ENCODE results near the gene PRDM9.
"Not testable (repeated sequence)": the region's sequence is repeated elsewhere in the genome, so short reads cannot be mapped to it uniquely, and the experiment has no call there.

Gene PRDM9

GRCh38 chr5:23482642-23483041 is 24.8 kb upstream of the PRDM9 start:
- Histone ChIP-seq H3K4me3 (ENCODE audit: severe bottlenecking) (no peak overlapping the region), H3K9me3 (ENCODE audit: severe bottlenecking) (peaks cover 5% of the 10 kb centered on the region), H3K27ac (ENCODE audit: poor library complexity, severe bottlenecking) (peak overlapping the region; percentile 8), H3K4me1 (ENCODE audit: insufficient read depth, poor library complexity, severe bottlenecking) (peaks cover 10% of the 10 kb centered on the region), H3K36me3 (ENCODE audit: low read depth) (no peaks in the 10 kb centered on the region), H3K27me3 (ENCODE audit: insufficient read depth, poor library complexity, severe bottlenecking) (no peaks in the 10 kb centered on the region)
- DNase-seq (ENCODE audit: low spot score) (no peak), ATAC-seq (ENCODE audit: low read depth) (peak; percentile 48; the same call in 2 of the 3 replicates)
- no peak for TF ChIP-seq CTCF (IDR thresholded peaks at IDR 0.05; ENCODE audit: poor library complexity, severe bottlenecking)

DNA sequence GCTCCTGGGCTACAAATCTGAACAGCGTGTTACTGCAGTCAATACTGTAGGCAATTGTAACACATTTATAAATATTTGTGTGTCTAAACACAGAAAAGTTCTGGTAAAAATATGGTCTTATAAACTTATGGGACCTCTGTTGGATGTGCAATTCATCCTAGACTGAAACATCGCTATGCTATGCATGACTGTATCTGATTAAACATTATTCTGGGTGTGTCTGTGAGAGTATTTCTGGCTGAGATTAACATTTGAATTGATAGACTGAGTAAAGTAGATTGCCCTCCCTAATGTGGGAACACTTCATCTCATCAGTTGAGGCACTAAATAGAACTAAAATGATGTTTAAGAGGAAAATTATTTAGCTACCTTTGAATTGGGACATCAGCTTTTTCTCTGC is 24.3 kb upstream of the PRDM9 start:
- Histone ChIP-seq H3K27me3 (ENCODE audit: insufficient read depth, poor library complexity, severe bottlenecking) (no peaks in the 10 kb centered on the region), H3K4me3 (ENCODE audit: severe bottlenecking) (no peak overlapping the region), H3K4me1 (ENCODE audit: insufficient read depth, poor library complexity, severe bottlenecking) (peaks cover 10% of the 10 kb centered on the region), H3K9me3 (ENCODE audit: severe bottlenecking) (peaks cover 3% of the 10 kb centered on the region), H3K27ac (ENCODE audit: poor library complexity, severe bottlenecking) (peak overlapping the region; percentile 8), H3K36me3 (ENCODE audit: low read depth) (no peaks in the 10 kb centered on the region)
- no peak for TF ChIP-seq CTCF (IDR thresholded peaks at IDR 0.05; ENCODE audit: poor library complexity, severe bottlenecking)
- DNase-seq (ENCODE audit: low spot score): no peak
- peak; percentile 89 for ATAC-seq (ENCODE audit: low read depth)

GRCh38 chr5:23484096-23484495 is 23.3 kb upstream of the PRDM9 start:
- Histone ChIP-seq H3K4me1 (ENCODE audit: insufficient read depth, poor library complexity, severe bottlenecking) (peaks cover 10% of the 10 kb centered on the region), H3K36me3 (ENCODE audit: low read depth) (no peaks in the 10 kb centered on the region), H3K27me3 (ENCODE audit: insufficient read depth, poor library complexity, severe bottlenecking) (no peaks in the 10 kb centered on the region), H3K9me3 (ENCODE audit: severe bottlenecking) (peaks cover 3% of the 10 kb centered on the region), H3K27ac (ENCODE audit: poor library complexity, severe bottlenecking) (no peak overlapping the region), H3K4me3 (ENCODE audit: severe bottlenecking) (no peak overlapping the region)
- TF ChIP-seq CTCF (IDR thresholded peaks at IDR 0.05; ENCODE audit: poor library complexity, severe bottlenecking): no peak
- no peak for DNase-seq (ENCODE audit: low spot score)
- ATAC-seq (ENCODE audit: low read depth): no peak; the same call in 2 of the 3 replicates

DNA sequence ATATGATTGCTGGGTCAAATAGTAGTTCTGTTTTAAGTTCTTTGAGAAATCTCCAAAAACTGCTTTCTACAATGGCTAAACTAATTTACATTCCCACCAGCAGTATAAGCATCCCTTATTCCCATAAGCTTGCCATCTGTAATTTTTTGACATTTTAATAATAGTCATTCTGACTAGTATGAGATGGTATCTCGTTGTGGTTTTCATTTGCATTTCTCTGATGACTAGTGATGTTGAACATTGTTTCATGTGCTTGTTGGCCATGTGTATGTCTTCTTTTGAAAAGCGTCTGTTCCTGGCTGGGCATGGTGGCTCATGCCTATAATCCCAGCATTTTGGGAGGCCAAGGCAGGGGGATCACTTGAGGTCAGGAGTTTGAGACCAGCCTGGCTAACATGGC is 21.2 kb upstream of the PRDM9 start:
- H3K36me3 ChIP-seq (ENCODE audit: low read depth); H3K27me3 ChIP-seq (ENCODE audit: insufficient read depth, poor library complexity, severe bottlenecking); H3K9me3 ChIP-seq (ENCODE audit: severe bottlenecking); H3K4me3 ChIP-seq (ENCODE audit: severe bottlenecking); H3K4me1 ChIP-seq (ENCODE audit: insufficient read depth, poor library complexity, severe bottlenecking); ATAC-seq (ENCODE audit: low read depth); H3K27ac ChIP-seq (ENCODE audit: poor library complexity, severe bottlenecking); DNase-seq (ENCODE audit: low spot score): not testable (repeated sequence)

- no peak for TF ChIP-seq CTCF (IDR thresholded peaks at IDR 0.05; ENCODE audit: poor library complexity, severe bottlenecking)
- Histone ChIP-seq H3K4me1 (ENCODE audit: insufficient read depth, poor library complexity, severe bottlenecking) (no peaks in the 10 kb centered on the region), H3K27ac (ENCODE audit: poor library complexity, severe bottlenecking) (no peak overlapping the region), H3K36me3 (ENCODE audit: low read depth) (no peaks in the 10 kb centered on the region), H3K9me3 (ENCODE audit: severe bottlenecking) (peaks cover 1% of the 10 kb centered on the region), H3K4me3 (ENCODE audit: severe bottlenecking) (no peak overlapping the region), H3K27me3 (ENCODE audit: insufficient read depth, poor library complexity, severe bottlenecking) (no peaks in the 10 kb centered on the region)
- ATAC-seq (ENCODE audit: low read depth): no peak
- no peak for DNase-seq (ENCODE audit: low spot score)
These were observed 16.4 kb upstream of the PRDM9 start for GRCh38 chr5:23490993-23491392.

All from RWPE2 (cell line).